IMR-90 (cell line): ENCODE data around the gene NAA15.

Source experiments
- MAFK ChIP-seq: IDR thresholded peaks from 2 replicates; pipeline ENCODE4 v1.6.1; 2012; ENCODE audit warnings: low read depth, low read length, improper control_type of control experiment
- MAZ ChIP-seq: IDR thresholded peaks from 2 replicates; pipeline ENCODE4 v1.6.1; 2012; ENCODE audit warnings: low read depth, mild to moderate bottlenecking, low read length, improper control_type of control experiment, moderate library complexity, borderline replicate concordance
- MXI1 ChIP-seq: IDR thresholded peaks from 2 replicates; pipeline ENCODE4 v1.6.1; 2012; ENCODE audit warnings: low read depth, mild to moderate bottlenecking, low read length, moderate library complexity, borderline replicate concordance
- NFE2L2 ChIP-seq: fragments of 150-350 bp; IDR thresholded peaks from 2 replicates; pipeline ENCODE4 v1.6.1; 2016; ENCODE audit warnings: low read depth, mild to moderate bottlenecking, low read length
- POLR2A ChIP-seq: IDR thresholded peaks from 2 replicates; pipeline ENCODE4 v1.6.1; 2012; ENCODE audit warnings: mild to moderate bottlenecking, low read depth, low read length
- RAD21 ChIP-seq: IDR thresholded peaks from 2 replicates; pipeline ENCODE4 v1.6.1; 2012; ENCODE audit warnings: low read length, improper control_type of control experiment
- RFX5 ChIP-seq: IDR thresholded peaks from 2 replicates; pipeline ENCODE4 v1.8.0; 2012; ENCODE audit warnings: low read depth, mild to moderate bottlenecking, low read length, moderate library complexity
- TF ChIP-seq, protein P1 (sequence below): conservative IDR thresholded peaks from 2 replicates; pipeline ENCODE4 v1.5.1; 2012; ENCODE audit warnings: mild to moderate bottlenecking, low read depth, low read length, improper control_type of control experiment
- TF ChIP-seq, protein P2 (sequence below): fragments of 150-350 bp; IDR thresholded peaks from 2 replicates; pipeline ENCODE4 v1.6.1; 2017; ENCODE audit warnings: mild to moderate bottlenecking, antibody characterized with exemption, low read length, low read depth

DNA sequence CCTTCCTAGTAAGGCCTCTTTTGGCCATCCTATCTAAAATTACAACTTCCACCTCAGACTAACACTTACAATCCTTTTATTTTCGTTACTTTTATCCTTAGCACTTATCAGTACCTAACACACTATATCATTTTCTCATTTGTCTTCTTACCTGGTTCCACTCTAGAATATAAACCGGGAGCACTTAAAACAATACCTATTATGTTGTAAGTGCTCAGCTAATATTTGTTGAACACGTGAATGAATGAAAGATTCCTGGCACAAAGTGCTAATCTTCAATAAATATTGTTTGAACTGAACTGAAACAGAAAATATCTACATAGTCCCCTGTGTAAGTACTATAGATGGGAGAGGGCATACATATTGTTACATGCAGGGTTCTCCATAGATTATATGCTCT, 35.7 kb upstream of the NAA15 start:
- TF ChIP-seq, protein P1, sequence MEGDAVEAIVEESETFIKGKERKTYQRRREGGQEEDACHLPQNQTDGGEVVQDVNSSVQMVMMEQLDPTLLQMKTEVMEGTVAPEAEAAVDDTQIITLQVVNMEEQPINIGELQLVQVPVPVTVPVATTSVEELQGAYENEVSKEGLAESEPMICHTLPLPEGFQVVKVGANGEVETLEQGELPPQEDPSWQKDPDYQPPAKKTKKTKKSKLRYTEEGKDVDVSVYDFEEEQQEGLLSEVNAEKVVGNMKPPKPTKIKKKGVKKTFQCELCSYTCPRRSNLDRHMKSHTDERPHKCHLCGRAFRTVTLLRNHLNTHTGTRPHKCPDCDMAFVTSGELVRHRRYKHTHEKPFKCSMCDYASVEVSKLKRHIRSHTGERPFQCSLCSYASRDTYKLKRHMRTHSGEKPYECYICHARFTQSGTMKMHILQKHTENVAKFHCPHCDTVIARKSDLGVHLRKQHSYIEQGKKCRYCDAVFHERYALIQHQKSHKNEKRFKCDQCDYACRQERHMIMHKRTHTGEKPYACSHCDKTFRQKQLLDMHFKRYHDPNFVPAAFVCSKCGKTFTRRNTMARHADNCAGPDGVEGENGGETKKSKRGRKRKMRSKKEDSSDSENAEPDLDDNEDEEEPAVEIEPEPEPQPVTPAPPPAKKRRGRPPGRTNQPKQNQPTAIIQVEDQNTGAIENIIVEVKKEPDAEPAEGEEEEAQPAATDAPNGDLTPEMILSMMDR: no peak
- no peak for TF ChIP-seq RFX5
- TF ChIP-seq MXI1: no peak
- TF ChIP-seq NFE2L2: no peak
- TF ChIP-seq, protein P2, sequence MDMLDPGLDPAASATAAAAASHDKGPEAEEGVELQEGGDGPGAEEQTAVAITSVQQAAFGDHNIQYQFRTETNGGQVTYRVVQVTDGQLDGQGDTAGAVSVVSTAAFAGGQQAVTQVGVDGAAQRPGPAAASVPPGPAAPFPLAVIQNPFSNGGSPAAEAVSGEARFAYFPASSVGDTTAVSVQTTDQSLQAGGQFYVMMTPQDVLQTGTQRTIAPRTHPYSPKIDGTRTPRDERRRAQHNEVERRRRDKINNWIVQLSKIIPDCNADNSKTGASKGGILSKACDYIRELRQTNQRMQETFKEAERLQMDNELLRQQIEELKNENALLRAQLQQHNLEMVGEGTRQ: no peak
- TF ChIP-seq RAD21: no peak
- no peak for TF ChIP-seq MAFK
- no peak for TF ChIP-seq POLR2A
- no peak for TF ChIP-seq MAZ
